OCI-LY3 (cell line): ENCODE data around the gene SNTN.

Source experiments
- EZH2phosphoT487 ChIP-seq: fragments of 200-600 bp; shearing (Covaris generic); IDR thresholded peaks from 2 replicates; pipeline ENCODE4 v1.6.1; 2018; ENCODE audit warnings: antibody characterized with exemption, mixed run types, low read depth
- TF ChIP-seq, protein P1 (sequence below): fragments of 200-600, 300-600 bp; sonication (generic); IDR thresholded peaks from 2 replicates; pipeline ENCODE4 v1.5.1; 2014; ENCODE audit warnings: antibody characterized with exemption, low read length, low read depth

DNA sequence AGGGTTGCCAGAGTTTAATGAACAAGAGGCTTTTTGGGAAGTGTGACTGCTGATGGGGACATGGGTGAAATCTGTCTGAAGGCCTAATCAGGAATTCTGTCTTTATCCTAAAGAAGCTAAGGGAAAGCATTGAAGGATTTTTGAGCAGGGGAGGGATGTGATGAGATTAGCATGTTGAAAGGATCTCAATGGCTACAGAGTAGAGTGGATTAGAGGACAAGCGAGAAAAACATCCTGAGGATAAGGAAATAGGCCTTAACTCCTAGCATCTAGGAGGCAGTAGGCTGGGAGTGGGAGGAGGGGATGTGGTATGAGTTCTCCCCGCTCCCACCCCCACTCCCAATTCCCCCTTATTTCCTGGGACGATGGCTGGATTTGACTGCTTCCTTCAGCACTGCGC, 35.1 kb upstream of the SNTN start:
- TF ChIP-seq, protein P1, sequence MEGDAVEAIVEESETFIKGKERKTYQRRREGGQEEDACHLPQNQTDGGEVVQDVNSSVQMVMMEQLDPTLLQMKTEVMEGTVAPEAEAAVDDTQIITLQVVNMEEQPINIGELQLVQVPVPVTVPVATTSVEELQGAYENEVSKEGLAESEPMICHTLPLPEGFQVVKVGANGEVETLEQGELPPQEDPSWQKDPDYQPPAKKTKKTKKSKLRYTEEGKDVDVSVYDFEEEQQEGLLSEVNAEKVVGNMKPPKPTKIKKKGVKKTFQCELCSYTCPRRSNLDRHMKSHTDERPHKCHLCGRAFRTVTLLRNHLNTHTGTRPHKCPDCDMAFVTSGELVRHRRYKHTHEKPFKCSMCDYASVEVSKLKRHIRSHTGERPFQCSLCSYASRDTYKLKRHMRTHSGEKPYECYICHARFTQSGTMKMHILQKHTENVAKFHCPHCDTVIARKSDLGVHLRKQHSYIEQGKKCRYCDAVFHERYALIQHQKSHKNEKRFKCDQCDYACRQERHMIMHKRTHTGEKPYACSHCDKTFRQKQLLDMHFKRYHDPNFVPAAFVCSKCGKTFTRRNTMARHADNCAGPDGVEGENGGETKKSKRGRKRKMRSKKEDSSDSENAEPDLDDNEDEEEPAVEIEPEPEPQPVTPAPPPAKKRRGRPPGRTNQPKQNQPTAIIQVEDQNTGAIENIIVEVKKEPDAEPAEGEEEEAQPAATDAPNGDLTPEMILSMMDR = no peak
- TF ChIP-seq EZH2phosphoT487 = no peak
